GM19463 (cell line): ENCODE results near the gene TEX19.
"Not testable (repeated sequence)": the region's sequence is repeated elsewhere in the genome, so short reads cannot be mapped to it uniquely, and the experiment has no call there.

Experiments
- ATAC-seq: cut with Tn5 transposase; IDR thresholded peaks from one replicate; pipeline ENCODE4 v1.9.1; 2021; ENCODE audit warnings: mild to moderate bottlenecking, moderate library complexity; ENCODE audit not compliant: unreplicated experiment

TEX19 gene

DNA sequence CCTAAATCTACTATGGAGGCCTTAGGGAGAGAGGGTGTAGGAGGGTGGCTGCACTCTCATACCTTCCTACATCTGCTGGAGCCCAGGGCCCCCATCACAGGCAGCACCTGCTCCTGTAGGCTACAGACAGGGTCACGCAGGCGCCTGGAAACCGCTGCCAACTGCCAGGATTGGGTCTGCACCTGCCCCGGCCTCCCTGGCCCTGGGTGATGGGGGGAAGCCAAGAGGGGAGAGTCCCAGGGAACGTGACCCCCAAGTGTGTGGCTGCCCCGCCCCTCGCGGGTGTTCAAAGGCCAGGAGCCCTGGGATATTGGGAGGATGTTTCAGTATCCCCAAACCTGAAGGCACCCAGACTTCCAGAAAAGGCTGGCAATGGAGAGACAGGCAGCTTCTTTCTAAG, 5.6 kb upstream of the TEX19 start:
- no peak for ATAC-seq

DNA sequence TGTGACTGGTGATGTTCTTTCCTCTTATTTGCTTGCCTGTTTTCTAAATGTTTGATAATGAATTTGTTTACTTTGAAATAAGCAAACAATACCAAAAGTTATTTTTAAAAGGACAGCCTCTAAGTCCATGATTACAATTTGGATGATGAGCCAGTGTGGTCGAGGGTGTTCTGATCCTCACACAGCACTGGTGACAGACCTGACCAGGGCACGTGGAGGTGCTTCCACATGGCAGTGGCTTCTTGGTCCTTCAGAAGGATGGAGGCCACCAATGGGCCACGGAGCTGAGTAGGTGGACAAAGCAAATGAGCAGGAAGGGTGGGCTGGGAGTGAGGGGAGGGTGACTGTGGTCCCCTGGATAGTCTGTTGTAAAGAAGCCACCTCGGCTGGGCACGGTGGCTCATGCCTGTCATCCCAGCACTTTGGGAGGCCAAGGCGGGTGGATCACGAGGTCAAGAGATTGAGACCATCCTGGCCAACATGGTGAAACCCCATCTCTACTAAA, 4.2 kb upstream of the TEX19 start:
- ATAC-seq, result no peak

- no peak for ATAC-seq
These were observed 3.1 kb upstream of the TEX19 start for GRCh38 chr17:82355770-82356427.

DNA sequence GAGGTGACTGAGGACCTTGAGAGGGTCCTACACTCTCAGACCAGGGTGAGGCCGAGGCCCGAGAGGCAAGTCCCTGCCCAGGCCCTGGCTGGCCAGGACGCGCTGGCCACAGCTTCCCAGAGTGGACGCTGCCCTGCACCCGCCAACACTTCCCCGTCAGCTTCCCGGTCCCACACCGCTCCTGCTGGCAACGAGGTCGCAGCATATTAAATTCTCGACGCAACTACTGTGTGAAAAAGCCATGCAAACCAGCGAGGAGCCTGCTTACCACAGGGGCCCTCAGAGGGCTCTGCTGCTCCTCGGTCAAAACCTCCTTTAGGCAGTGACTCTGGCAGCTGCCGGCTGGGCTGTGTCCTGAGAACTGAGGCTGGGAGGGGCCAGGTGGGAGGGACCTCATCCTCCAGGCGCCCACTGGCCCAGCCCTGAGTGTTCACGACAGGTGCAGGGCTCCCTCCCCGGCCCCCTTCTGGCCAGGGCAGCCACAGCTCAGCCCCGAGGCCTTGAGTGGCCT, 2.1 kb upstream of the TEX19 start:
- ATAC-seq, result no peak

DNA sequence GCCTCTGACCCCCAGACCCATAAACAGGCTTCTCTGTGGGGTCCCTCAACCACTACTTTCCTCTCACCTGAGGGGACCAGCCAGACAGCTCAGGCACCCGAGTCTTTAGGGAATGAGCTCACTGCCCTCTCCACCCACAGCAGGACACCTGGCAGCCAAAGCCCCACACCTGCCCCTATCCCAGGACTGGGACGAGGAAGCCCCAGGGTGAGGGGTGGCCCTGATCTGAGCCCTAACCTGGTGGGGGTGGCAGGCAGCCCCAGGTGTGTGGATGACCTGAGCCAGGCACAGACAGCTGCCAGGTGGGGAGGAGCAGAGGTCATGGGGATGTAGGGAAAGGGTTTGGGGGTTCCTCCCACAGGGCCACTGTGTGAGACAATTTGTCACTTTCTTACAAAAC, 1.7 kb upstream of the TEX19 start:
- no peak for ATAC-seq

DNA sequence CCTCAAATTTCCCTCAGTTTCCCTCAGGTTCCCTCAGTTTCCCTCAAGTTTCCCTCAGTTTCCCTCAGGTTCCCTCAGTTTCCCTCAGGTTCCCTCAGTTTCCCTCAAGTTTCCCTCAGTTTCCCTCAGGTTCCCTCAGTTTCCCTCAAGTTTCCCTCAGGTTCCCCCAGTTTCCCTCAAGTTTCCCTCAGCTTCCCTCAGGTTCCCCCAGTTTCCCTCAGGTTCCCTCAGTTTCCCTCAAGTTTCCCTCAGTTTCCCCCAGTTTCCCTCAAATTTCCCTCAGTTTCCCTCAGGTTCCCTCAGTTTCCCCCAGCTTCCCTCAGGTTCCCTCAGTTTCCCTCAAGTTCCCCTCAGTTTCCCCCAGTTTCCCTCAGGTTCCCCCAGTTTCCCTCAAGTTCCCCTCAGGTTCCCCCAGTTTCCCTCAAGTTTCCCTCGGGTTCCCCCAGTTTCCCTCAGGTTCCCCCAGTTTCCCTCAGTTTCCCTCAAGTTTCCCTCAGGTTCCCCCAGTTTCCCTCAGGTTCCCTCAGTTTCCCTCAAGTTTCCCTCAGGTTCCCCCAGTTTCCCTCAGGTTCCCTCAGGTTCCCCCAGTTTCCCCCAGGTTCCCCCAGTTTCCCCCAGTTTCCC, 516 bp downstream of the TEX19 start:
- ATAC-seq, result not testable (repeated sequence)

DNA sequence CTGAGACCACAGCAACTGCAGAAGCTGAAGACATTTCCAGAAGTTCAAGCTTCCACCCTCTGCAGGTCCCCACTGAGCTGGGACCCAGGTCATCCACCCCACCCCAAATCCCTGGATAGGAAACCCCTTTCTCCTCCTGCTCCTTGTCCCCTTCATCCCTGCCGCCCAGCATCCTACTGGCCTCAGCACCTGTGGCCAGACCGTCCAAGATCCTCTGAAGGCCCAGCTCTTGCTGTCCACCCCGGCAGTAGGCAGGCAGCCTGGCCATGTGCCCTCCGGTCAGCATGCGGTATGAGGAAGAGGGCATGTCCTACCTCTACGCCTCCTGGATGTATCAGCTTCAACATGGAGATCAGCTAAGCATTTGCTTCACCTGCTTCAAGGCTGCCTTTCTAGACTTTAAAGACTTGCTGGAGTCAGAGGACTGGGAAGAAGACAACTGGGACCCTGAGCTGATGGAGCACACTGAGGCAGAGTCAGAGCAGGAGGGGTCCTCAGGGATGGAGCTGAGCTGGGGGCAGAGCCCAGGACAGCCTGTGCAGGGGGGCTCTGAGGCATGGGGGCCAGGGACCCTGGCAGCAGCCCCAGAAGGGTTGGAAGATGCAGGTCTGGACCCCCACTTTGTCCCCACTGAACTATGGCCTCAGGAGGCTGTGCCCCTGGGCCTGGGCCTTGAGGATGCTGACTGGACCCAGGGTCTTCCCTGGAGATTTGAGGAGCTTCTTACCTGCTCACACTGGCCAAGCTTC, 3.0 kb downstream of the TEX19 start:
- no peak for ATAC-seq

DNA sequence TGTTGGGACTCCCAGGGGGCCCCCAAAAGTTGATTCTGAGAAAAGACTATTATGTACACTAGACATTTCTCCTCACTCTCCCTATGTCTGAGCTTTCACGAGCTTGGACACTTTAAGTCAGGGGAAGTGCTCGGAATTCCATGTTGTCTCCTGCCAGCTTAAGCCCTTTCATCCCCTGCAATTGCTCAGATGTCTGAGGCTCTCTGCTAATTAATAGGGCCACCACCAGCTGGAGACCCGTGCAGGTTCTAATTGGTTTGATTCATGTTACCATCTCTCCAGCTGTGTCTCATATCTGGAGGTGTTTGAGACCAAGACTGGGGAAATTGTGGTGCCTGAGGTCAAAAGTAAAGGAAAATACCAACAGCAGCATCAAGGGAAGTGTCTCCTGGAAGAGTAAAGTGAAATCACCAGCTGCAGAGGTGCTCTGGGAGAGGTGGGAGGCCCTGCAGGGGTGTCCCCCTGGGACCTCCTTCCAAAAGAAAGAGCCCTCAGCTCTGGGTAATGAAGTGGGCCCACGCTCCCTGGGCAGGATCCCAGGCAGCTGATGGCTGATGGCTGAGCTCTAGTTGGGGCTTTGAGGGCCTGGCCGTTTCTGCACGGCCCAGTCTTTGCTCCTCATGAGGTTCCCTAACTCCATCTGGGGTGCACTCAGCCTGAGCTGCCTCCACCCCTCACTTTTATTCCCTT, 6.7 kb downstream of the TEX19 start:
- no peak for ATAC-seq

DNA sequence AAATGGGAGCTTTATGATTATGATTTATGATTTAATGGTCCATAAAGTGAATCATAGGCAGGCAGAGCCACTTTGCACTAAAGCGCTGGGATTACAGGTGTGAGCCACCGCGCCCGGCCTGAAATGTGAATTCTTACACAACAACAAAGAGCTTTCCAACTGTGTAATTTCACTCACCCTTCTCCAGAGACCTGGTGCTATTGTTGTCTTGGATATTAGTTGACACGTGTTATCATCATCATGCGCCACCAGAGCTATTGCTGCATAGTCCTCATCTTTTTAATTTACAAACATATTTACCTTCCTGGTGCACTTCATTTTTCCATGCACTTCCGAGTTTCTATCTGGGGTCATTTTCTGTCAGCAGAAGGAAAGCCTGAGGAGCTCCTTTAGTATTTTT, 7.7 kb downstream of the TEX19 start:
- ATAC-seq, result no peak

DNA sequence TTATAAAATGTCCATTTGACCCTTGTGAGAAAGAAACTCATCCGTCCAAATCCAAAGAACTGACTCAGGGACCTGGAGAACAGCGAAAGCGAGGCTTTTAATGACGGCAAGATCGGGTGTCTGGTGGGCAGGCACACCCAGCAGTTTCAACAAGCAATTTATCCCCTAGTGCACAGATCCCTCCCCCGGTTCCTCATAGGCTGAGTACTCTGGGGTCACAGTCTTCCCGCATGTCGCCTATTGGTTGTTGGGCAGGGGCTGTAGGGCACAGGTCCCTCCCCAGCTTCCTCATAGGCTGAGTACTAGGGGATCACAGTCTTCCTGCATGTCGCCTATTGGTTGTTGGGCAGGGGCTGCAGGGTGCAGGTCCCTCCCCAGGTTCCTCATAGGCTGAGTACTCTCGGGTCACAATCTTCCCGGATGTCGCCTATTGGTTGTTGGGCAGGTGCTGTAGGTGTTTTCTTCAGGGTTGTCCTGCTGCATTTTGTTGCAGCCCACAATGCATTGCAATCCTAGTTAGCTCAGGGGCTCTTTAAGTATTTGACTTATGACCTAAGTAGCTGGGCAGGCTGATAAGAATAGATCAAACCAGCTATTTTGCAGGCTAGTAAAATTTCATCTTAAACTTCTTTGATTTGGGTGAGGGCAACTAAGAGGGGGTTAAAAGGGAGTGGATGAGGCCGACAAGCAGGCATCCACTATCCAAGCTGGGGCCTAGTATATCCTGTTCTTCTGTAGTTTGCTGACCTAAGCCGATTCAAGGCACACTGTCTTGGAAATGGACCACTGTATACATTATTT, 8.9 kb downstream of the TEX19 start:
- no peak for ATAC-seq

GRCh38 chr17:82369211-82369610, 10.2 kb downstream of the TEX19 start:
- ATAC-seq, result no peak

- no peak for ATAC-seq
These were observed 11.7 kb downstream of the TEX19 start for GRCh38 chr17:82370471-82371332.

GRCh38 chr17:82371333-82372248, 12.5 kb downstream of the TEX19 start, which contains the start of gene UTS2R:
UTS2R (plus strand) TSS chr17:82371765; CDS start chr17:82374325, 2,560 bp downstream.
- ATAC-seq, result no peak

DNA sequence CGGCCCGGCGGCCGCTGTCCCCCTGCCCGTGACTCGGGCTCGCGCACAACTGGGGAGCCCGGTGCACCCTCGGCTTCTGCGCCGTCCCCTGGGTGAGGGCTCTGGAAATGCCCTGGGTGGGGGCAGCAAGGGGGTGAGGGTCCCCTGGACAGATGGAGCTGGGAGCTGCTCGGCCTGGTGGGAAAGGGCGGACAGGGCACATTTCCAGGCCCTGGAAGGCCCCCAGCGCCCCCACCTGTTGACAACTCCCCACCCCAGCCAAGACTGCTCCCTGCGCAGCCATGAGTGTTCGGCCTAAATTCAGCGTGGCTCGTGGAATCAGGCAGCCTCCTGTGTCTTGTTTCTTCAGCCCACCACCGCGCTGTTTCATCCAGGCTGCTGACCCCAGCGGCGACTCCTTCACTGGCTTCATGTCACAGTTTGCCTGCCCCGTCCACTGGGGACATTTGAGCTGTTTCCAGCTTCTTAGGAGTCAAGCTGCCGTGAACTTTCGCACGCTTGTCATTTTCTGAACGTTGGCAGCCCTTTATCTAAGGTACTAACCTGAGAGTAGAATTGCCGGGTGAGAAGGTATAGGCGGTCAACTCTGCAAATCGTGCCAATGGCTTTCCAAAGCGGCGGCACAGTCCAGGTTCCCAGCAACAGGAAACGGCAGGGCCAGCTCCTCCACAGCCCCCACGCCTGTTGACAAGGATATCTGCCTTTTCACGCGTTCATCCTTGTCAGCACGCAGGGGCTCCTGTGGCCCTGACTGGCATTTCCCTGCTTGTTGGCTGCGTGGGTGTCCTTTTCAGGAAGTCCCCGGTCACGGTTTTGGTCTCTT, 13.4 kb downstream of the TEX19 start:
- no peak for ATAC-seq

DNA sequence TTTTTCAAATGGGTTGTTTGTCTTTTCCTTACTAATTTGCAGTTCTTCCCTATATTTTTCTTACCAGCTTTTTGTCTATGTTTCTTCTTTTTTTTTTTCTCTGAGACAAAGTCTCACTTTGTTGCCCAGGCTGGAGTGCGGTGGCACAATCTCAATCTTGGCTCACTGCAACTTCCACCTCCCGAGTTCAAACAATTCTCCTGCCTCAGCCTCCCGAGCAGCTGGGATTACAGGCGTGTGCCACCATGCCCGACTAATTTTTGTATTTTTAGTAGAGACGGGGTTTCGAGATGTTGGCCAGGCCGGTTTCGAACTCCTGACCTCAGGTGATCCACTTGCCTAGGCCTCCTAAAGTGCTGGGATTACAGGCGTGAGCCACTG, 14.0 kb downstream of the TEX19 start:
- ATAC-seq, result not testable (repeated sequence)

GRCh38 chr17:82373731-82374625, 14.9 kb downstream of the TEX19 start:
- no peak for ATAC-seq
